BLaER1 treated with 17β-estradiol and CSF1 and Interleukin-3, amounts not matched to agents 10 nM and 100 nM (cell line): ENCODE results near the gene NCOA3.
A peak's percentile ranks its signal among the peaks of the same experiment; 100 is the strongest.
"Not testable (repeated sequence)": the region's sequence is repeated elsewhere in the genome, so short reads cannot be mapped to it uniquely, and the experiment has no call there.

Experiments used
- H3K27ac ChIP-seq, 11 experiments: shearing (Covaris generic); formaldehyde crosslinking; 2 replicates each; pipeline ENCODE4 v1.8.1; 2022
- H3K27me3 ChIP-seq, 11 experiments: shearing (Covaris generic); formaldehyde crosslinking; 2 replicates each; pipeline ENCODE4 v1.8.1; 2022
- H3K36me3 ChIP-seq, 11 experiments: shearing (Covaris generic); formaldehyde crosslinking; 2 replicates each; pipeline ENCODE4 v1.8.1; 2022
- H3K4me1 ChIP-seq, 10 experiments: shearing (Covaris generic); formaldehyde crosslinking; 2 replicates each; pipeline ENCODE4 v1.8.1; 2022
- H3K4me2 ChIP-seq, 11 experiments: shearing (Covaris generic); formaldehyde crosslinking; 2 replicates each; pipeline ENCODE4 v1.8.1; 2022
- H3K4me3 ChIP-seq, 10 experiments: shearing (Covaris generic); formaldehyde crosslinking; 2 replicates each; pipeline ENCODE4 v1.8.1; 2022
- H3K9ac ChIP-seq, 11 experiments: shearing (Covaris generic); formaldehyde crosslinking; 2 replicates each; pipeline ENCODE4 v1.8.1; 2022
- H3K9me3 ChIP-seq, 11 experiments: shearing (Covaris generic); formaldehyde crosslinking; replicated peaks in 1 of 11; 2 replicates each; pipeline ENCODE4 v1.8.1; 2022
- H4K20me1 ChIP-seq, 11 experiments: shearing (Covaris generic); formaldehyde crosslinking; 2 replicates each; pipeline ENCODE4 v1.8.1; 2022
- Cebpa-rat ChIP-seq, 11 experiments: shearing (Covaris generic); IDR thresholded peaks; 2 replicates each; pipeline ENCODE4 v1.8.1; 2022

Gene NCOA3

GRCh38 chr20:47496118-47496517 is 5.6 kb upstream of the NCOA3 start:
- TF ChIP-seq Cebpa-rat (IDR thresholded peaks at IDR 0.05): no peak
- Histone ChIP-seq H4K20me1 (no peaks in the 10 kb centered on the region), H3K4me2 (no peak overlapping the region), H3K4me3 (no peak overlapping the region), H3K27me3 (no peaks in the 10 kb centered on the region), H3K36me3 (no peaks in the 10 kb centered on the region), H3K27ac (no peak overlapping the region), H3K9ac (no peak overlapping the region), H3K9me3 (no peaks in the 10 kb centered on the region), H3K4me1 (peaks cover 24 to 52% (median 34%) of the 10 kb centered on the region in 10 experiments)

- Histone ChIP-seq H3K27ac (no peak overlapping the region), H4K20me1 (peaks cover 6 to 9% (median 7%) of the 10 kb centered on the region in 11 experiments; a peak in 17 of 22 replicates), H3K4me3 (no peak overlapping the region), H3K9ac (no peak overlapping the region), H3K27me3 (no peaks in the 10 kb centered on the region), H3K4me2 (no peak overlapping the region), H3K36me3 (no peaks in the 10 kb centered on the region), H3K4me1 (peaks cover 24 to 34% (median 28%) of the 10 kb centered on the region in 10 experiments), H3K9me3 (no peaks in the 10 kb centered on the region)
- no peak for TF ChIP-seq Cebpa-rat (IDR thresholded peaks at IDR 0.05)
These were observed 3.1 kb upstream of the NCOA3 start for GRCh38 chr20:47498606-47499005.

GRCh38 chr20:47499053-47499452 is 2.6 kb upstream of the NCOA3 start:
- H3K27ac ChIP-seq: no peak overlapping the region
- no peaks in the 10 kb centered on the region for H3K9me3 ChIP-seq
- TF ChIP-seq Cebpa-rat (IDR thresholded peaks at IDR 0.05): no peak
- peaks cover 24 to 34% (median 28%) of the 10 kb centered on the region in 10 experiments for H3K4me1 ChIP-seq
- H3K27me3 ChIP-seq: no peaks in the 10 kb centered on the region
- peaks cover 10 to 13% (median 12%) of the 10 kb centered on the region in 11 experiments; a peak in 17 of 22 replicates for H4K20me1 ChIP-seq
- H3K36me3 ChIP-seq: no peaks in the 10 kb centered on the region
- no peak overlapping the region for H3K9ac ChIP-seq
- no peak overlapping the region for H3K4me2 ChIP-seq
- no peak overlapping the region for H3K4me3 ChIP-seq

GRCh38 chr20:47500082-47500481 is 1.6 kb upstream of the NCOA3 start:
- H3K36me3 ChIP-seq, H3K27ac ChIP-seq, H3K9me3 ChIP-seq, H3K4me3 ChIP-seq, H3K9ac ChIP-seq, H3K27me3 ChIP-seq: not testable (repeated sequence)
- Histone ChIP-seq H3K4me2 (peak overlapping the region in 2 of 11 experiments; percentile 80 to 82; a peak in 4 of 22 replicates), H3K4me1 (peaks cover 26 to 31% (median 29%) of the 10 kb centered on the region in 10 experiments), H4K20me1 (peaks cover 10 to 23% (median 21%) of the 10 kb centered on the region in 11 experiments; a peak in 17 of 22 replicates)

GRCh38 chr20:47500554-47500953 is 1.1 kb upstream of the NCOA3 start:
- H3K9ac ChIP-seq: no peak overlapping the region; a peak in 1 of 22 replicates
- H3K36me3 ChIP-seq: no peaks in the 10 kb centered on the region
- peak overlapping the region in 2 of 11 experiments; percentile 87 to 97; a peak in 3 of 22 replicates for H3K27ac ChIP-seq
- no peak for TF ChIP-seq Cebpa-rat (IDR thresholded peaks at IDR 0.05)
- peaks cover 26 to 35% (median 28%) of the 10 kb centered on the region in 10 experiments for H3K4me1 ChIP-seq
- H4K20me1 ChIP-seq: peaks cover 10 to 28% (median 25%) of the 10 kb centered on the region in 11 experiments; a peak in 17 of 22 replicates
- H3K27me3 ChIP-seq: no peaks in the 10 kb centered on the region
- peak overlapping the region in 4 of 10 experiments; percentile 96 to 100 (median 98); a peak in 5 of 20 replicates for H3K4me3 ChIP-seq
- H3K4me2 ChIP-seq: peak overlapping the region; percentile 80 to 94 (median 89); a peak in 20 of 22 replicates
- H3K9me3 ChIP-seq: no peaks in the 10 kb centered on the region

GRCh38 chr20:47501116-47501481 is 588 bp upstream of the NCOA3 start:
- H3K4me3 ChIP-seq: peak overlapping the region; percentile 93 to 100 (median 98)
- H3K4me1 ChIP-seq: peaks cover 25 to 41% (median 29%) of the 10 kb centered on the region in 10 experiments
- peak overlapping the region; percentile 86 to 99 (median 97) for H3K9ac ChIP-seq
- H3K9me3 ChIP-seq: no peaks in the 10 kb centered on the region
- peak overlapping the region; percentile 80 to 94 (median 89) for H3K4me2 ChIP-seq
- no peaks in the 10 kb centered on the region for H3K36me3 ChIP-seq
- H3K27me3 ChIP-seq: no peaks in the 10 kb centered on the region
- TF ChIP-seq Cebpa-rat (IDR thresholded peaks at IDR 0.05): no peak
- peak overlapping the region; percentile 87 to 97 (median 94); a peak in 21 of 22 replicates for H3K27ac ChIP-seq
- peaks cover 13 to 33% (median 31%) of the 10 kb centered on the region in 11 experiments; a peak in 19 of 22 replicates for H4K20me1 ChIP-seq

GRCh38 chr20:47502271-47503239 is 868 bp downstream of the NCOA3 start:
- 0 out of 22 replicates have a peak, but pooled peaks of 1 of the 11 experiments have one; percentile 31 for TF ChIP-seq Cebpa-rat (IDR thresholded peaks at IDR 0.05)
- peak overlapping the region; percentile 93 to 100 (median 98) for H3K4me3 ChIP-seq

GRCh38 chr20:47503685-47504084 is 2.0 kb downstream of the NCOA3 start:
- no peak for TF ChIP-seq Cebpa-rat (IDR thresholded peaks at IDR 0.05)
- Histone ChIP-seq H3K9ac (peak overlapping the region in 10 of 11 experiments; percentile 94 to 99 (median 97); a peak in 16 of 22 replicates), H4K20me1 (peaks cover 19 to 59% (median 56%) of the 10 kb centered on the region in 11 experiments; a peak in 20 of 22 replicates), H3K4me3 (peak overlapping the region; percentile 93 to 100 (median 98); a peak in 19 of 20 replicates), H3K4me1 (peaks cover 33 to 64% (median 42%) of the 10 kb centered on the region in 10 experiments), H3K27ac (peak overlapping the region in 7 of 11 experiments; percentile 87 to 97 (median 94); a peak in 11 of 22 replicates), H3K27me3 (no peaks in the 10 kb centered on the region), H3K9me3 (no peaks in the 10 kb centered on the region), H3K4me2 (peak overlapping the region; percentile 84 to 94 (median 89)), H3K36me3 (peaks cover 0 to 7% (median 0%) of the 10 kb centered on the region in 11 experiments; a peak in 2 of 22 replicates)

More at GRCh38 chr20:47502271-47503239, 868 bp downstream of the NCOA3 start:
- H4K20me1 ChIP-seq: peaks cover 18 to 48% (median 45%) of the 10 kb centered on the region in 11 experiments; a peak in 20 of 22 replicates
- peak overlapping the region; percentile 84 to 94 (median 89) for H3K4me2 ChIP-seq
- peaks cover 26 to 53% (median 33%) of the 10 kb centered on the region in 10 experiments for H3K4me1 ChIP-seq
- H3K27ac ChIP-seq: peak overlapping the region; percentile 87 to 97 (median 94)
- H3K36me3 ChIP-seq: peaks cover 0 to 5% (median 0%) of the 10 kb centered on the region in 11 experiments; a peak in 2 of 22 replicates
- no peaks in the 10 kb centered on the region for H3K27me3 ChIP-seq
- H3K9ac ChIP-seq: peak overlapping the region; percentile 86 to 99 (median 97)
- H3K9me3 ChIP-seq: no peaks in the 10 kb centered on the region
